Activated CD8-positive, alpha-beta memory T cell treated with anti-CD3 and anti-CD28 coated beads, Interleukin-2, amount 50 U/mL, for 1 hour (primary cell): Measurements from ENCODE around the gene METTL16.
"Not testable (repeated sequence)": the region's sequence is repeated elsewhere in the genome, so short reads cannot be mapped to it uniquely, and the experiment has no call there.

Source experiments
- DNase-seq: peaks from one replicate; pipeline ENCODE4 v3.0.0-alpha.2; 2020; ENCODE audit errors: extremely low read depth

The METTL16 gene, protein sequence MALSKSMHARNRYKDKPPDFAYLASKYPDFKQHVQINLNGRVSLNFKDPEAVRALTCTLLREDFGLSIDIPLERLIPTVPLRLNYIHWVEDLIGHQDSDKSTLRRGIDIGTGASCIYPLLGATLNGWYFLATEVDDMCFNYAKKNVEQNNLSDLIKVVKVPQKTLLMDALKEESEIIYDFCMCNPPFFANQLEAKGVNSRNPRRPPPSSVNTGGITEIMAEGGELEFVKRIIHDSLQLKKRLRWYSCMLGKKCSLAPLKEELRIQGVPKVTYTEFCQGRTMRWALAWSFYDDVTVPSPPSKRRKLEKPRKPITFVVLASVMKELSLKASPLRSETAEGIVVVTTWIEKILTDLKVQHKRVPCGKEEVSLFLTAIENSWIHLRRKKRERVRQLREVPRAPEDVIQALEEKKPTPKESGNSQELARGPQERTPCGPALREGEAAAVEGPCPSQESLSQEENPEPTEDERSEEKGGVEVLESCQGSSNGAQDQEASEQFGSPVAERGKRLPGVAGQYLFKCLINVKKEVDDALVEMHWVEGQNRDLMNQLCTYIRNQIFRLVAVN

DNA sequence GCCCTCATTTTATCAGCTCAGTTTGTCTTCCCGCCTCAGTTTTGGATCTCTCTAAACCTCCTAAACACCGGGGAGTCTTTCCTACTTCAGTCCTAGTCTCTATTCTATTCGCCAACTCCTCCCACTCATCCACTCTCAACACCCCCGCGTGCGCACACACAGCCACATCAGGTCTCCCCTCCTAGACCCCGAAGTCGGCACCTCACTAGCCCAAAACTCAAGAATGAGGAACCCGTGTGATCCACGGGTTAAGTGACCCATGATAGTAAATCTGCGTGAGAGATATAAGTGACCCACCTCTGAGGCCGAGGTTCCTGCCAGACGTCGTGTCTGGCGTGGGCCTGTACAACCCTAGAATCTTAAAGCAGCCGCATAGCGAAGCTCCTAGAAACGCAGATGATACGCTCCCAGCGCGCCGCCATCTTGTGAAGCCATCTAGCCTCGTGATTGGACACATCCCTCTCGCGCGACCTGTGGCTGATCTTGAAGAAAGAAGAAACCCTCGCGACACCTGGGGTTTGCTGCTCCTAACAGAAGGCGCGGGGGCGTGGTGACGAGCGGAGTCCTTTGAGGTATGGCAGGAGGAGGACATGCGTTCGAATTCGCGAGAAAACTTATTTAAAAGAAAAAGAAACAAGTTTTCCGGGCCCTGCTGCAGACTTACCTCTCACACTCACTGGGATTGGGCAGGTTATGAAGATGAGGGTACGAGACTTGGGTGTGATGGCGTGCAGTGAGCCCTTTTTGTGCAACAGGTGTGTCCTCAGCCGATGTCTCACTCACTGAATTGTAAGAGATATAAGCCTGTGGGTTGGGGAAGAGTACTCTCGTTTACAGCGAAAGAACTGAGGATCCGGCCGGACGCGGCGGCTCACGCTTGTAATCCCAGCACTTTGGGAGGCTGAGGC is at the start of gene METTL16:
TSS of gene METTL16 (minus strand) at position 427 of the 908 bp plus-strand sequence. CDS start 9,557 bp downstream, outside the sequence.
- peak; percentile 97 for DNase-seq

DNA sequence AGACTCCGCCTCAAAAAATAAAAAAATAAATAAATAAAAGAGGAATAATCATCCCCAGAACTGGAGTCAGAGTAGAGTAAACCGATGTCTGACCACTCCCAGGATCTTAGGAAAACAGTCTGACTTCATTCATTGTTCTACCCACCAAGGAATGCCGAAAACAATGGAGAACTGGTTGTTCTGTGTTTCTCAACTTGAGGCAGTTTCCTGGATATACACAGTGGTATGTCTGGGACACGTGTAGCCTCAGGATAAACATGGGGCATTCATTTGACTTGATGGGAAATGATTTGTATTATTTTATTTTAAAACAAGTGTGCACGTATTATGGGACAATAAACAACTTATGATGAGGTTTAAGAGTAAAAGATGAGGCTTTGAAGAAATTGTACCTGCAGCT is 49.0 kb upstream of the METTL16 start:
- no peak for DNase-seq

DNA sequence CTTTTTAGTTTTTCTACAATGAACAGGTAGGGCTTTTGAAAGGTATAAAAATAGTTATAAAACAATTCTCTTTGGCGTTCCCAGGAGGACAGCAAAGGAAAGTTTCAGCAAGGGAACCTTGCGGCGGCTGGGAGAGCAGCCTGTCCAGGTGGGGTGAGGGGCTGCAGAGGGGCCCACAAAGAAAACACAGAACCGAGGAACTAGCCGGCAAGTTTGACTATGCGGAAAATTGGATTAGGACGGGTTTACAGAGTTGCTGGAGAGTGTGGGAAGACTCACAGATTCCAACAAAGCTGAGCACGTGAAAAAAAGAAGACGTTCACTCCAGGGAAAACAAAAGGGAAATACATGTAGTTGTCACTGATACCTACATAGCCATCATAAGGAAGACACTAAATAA is 40.2 kb upstream of the METTL16 start:
- DNase-seq, result no peak

DNA sequence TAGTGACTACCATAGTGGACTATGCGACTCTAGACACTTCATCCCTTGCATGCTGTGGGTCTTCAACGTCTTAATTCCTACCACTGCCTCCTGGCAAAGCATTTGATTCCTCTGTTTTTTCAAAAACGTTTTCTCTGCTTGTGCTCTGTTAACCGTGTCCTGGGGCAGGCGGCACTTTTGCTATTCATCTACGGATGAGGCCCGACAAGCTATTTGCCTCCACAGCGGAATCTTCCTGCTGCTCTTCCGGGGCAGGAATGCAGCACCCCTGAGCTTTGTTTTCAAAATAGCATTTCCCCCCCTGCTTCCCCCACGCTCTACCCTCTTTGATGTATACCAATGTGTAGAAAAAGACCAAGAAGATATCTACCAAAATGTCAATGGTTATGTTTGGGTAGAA is 39.8 kb upstream of the METTL16 start:
- DNase-seq, result no peak

DNA sequence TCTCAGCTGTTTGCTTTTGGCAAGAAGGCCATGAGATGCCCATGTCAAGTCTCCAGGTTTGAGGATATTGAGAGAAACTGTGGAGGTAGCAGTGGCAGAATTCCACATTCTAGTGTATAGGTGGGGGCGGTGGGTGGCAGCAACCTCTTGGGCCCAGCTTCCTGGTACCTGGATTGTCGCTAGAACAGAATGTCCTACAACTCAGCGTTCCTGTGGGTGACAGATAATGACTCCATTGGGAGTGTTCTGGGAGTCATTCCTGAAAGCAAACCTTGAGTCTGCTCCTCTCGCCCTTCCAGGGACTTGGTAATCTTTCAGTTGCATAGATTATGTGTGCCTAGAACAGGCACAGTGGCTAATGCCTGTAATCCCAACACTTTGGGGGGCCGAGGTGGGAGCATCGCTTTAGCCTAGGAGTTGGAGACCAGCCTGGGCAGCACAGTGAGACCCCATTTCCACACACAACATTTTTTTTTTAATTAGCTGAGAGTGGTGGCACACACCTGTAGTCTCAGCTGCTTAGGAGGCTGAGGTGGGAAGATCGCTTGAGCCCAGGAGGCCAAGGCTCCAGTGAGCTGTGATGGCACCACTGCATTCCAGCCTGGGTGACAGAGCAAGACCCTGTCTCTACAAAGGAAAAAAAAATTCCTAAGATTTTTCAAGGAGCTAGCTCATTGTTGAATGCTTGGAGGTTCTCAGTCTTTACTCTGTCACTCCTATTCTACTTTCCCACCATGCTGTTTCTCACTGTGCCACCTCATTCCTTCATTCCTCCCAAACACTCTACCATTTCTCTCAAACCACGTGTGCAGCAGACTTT is 37.9 kb upstream of the METTL16 start:
- no peak for DNase-seq

DNA sequence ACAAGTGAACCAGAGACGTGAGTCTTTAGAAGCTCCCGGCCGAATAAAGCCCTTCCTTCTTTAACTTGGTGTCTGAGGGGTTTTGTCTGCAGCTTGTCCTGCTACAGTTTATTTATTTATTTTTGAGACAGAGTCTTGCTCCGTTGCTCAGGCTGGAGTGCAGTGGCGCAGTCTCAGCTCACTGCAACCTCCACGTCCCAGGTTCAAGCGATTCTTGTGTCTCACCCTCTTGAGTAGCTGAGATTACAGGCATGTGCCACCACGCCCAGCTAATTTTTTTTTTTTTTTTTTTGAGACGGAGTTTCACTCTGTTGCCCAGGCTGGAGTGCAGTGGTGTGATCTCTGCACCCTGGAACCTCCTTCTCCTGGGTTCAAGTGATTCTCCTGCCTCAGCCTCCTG is 36.3 kb upstream of the METTL16 start:
- not testable (repeated sequence) for DNase-seq

DNA sequence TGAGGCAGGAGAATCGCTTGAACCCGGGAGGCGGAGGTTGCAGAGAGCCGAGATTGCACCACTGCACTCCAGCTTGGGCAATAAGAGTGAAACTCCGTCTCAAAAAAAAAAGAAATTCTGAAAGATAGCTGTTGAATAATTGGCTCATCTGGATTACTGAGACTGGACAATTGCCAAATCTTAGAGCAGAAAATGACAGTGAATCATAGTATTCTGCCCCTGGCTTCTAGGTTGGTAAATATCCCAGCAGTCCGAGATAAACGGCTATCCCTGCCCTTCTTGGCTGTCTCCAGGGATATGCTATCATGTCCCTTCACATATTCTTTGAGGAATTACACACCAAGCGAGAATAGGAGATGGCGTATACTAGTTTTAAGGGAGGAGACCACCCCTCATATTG is 35.5 kb upstream of the METTL16 start:
- no peak for DNase-seq

DNA sequence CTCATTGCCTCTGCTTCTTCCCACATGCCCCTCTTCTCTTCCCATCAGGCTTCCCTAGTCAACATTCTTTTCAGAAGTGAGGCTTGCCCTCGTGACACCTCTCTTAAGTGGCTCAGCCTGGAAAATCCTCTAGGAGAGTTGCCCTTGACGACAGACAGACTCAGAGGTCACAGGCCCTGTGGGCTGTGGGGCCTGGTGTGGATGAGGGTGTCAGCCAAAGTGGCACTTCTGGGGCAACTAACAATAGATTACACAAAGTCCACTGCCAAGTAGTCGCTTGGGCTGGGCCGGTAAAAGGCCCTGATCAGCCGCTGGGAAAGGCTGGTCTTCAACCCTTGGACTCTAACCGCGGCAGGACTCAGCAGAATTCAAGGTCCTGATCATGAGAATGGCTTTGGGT is 33.7 kb upstream of the METTL16 start:
- DNase-seq, result no peak

DNA sequence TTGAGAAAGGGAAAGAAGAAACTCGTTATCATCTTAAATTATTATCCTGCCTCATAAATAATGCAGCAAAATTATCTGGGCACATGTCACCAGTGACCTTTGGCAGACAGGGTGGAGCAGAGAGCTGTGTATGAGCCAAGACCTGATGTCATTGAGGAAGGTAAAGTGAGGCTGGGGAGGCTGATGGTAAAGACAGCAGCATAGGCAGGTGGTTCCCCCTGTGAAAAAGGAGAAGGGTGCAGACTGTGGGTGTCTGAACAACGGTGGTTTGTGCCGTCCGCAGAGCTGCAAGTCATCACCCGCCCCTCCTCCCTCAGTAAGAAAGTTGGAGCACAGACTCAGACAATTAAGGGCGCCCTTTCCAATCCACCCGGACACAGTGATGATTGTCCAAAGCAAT is 30.8 kb upstream of the METTL16 start:
- no peak for DNase-seq

DNA sequence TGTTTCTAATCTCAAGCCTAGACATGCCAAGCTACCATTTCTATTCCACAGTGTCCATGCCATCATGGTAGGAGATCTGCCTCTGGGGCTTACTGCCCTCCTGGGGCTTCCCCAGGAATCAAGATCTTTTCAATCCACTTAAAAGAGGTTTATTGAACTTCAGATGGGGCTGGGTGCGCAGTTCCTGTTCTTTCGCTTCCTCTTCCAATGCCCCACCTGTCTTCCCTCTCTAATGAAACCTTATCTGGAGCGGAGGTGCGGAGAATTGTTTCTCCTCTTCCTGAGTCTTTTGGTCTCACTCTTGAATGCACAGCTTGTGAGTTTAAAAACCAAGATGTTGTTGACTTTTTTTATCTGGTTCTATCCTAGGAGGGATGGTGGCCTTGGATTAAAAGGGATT is 30.4 kb upstream of the METTL16 start:
- DNase-seq, result no peak

DNA sequence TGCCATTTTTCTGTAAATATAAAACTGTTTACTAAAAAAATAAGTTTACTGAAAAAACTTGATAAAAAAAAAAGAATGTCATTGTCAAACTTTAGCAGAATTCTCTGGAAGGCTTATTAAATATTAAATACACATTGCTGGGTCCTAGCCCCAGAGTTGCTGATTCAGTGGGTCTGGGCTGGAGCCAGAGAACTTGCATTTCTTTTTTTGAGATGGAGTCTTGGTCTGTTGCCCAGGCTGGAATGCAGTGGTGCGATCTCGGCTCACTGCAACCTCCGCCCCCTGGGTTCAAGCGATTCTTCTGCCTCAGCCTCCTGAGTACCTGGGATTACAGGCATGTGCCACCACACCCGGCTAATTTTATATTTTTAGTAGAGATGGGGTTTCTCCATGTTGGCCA is 25.9 kb upstream of the METTL16 start:
- not testable (repeated sequence) for DNase-seq

DNA sequence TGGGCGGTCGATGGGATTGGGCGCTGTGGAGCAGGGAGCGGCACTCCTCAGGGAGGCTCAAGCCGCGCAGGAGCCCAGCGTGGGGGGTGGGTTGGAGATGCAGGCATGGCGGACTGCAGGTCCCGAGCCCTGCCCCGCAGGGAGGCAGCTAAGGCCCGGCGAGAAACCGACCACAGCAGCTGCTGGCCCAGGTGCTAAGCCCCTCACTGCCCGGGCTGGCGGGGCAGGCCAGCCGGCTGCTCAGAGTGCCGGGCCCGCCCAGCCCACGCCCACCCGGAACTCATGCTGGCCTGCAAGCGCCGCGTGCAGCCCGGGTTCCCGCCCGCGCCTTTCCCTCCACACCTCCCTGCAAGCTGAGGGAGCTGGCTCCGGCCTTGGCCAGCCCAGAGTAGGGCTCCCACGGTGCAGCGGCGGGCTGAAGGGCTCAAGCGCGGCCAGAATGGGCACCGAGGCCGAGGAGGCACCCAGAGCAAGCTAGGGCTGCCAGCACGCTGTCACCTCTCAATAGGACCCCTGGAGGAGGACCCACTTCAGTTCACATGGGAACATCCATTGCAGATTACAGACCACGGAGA is 20.5 kb upstream of the METTL16 start:
- DNase-seq, result no peak

DNA sequence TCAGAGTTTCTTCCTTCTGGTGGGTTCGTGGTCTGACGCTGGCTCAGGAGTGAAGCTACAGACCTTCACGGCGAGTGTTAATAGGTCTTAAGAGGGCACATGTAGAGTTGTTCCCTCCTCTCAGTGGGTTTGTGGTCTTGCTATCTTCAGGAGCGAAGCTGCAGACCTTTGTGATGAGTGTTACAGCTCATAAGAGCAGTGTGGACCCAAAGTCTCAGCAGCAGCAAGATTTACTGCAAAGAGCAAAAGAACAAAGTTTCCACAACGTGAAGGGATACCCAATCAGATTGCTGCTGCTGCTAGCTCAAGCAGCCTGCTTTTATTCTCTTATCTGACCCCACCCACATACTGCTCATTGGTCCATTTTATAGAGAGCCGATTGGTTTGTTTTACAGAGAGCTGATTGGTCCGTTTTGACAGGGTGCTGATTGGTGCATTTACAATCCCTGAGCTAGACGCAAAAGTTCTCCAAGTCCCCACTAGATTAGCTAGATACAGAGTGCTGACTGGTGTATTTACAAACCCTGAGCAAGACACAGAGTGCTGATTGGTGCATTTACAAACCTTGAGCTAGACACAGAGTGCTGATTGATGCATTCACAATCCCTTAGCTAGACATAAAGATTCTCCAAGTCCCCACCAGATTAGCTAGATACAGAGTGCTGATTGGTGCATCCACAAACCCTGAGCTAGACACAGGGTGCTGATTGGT is 19.7 kb upstream of the METTL16 start:
- not testable (repeated sequence) for DNase-seq

DNA sequence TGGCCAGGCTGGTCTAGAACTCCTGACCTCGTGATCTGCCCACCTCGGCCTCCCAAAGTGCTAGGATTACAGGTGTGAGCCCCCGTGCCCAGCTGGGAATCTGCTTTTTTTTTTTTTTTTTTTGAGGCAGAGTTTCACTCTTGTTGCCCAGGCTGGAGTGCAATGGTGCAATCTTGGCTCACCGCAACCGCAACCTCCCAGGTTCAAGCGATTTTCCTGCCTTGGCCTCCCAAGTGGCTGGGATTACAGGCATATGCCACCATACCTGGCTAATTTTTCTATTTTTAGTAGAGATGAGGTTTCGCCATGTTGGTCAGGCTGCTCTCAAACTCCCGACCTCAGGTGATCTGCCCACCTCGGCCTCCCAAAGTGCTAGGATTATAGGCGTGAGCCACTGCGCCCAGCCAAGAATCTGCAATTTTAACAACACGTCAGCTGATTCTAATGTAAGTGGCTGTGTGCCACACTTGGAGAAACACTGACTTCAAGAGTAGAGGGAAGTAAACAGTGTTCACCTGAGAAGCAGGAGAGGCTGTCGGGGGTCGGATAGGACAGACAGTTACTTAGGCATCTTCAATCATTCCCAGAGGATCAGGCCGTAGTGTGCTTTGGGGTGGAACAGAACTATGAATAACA is 10.2 kb upstream of the METTL16 start:
- DNase-seq, result not testable (repeated sequence)

DNA sequence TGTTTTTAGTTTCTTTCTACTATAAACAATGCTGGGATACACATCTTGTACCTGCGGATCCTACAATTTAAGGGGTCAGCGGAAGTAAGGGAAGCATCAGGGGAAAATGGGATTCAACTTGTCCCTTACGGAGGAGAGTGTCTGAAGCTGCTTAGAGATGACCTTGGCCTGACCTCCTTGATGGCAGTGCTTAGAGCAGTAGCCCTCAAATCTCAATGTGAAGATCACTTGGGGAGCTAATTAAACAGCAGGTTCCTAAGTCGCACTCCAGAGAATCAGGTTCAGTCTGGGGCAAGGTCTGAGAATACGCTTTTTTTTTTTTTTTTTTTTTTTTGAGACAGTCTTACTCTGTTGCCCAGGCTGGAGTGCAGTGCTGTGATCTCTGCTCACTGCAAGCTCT is 9.6 kb upstream of the METTL16 start:
- DNase-seq, result no peak

DNA sequence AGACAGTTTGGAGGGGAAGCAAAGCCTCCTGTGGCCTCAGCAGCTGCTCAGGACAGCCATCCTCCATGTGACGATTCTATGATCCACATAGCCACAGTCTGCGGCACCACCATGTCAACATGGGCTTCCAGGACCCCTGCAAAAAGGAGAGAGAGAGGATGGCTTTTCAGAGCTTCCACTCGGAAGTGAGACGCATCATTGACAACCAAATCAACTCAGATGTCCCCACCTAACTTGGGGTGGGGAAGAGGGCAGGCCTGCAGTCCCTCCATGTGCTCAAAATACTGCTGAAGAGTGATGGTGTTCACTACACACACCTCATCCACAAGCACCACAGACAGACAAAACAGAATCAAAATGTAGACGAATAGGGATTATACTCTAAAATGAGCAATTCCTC is 5.9 kb upstream of the METTL16 start:
- DNase-seq, result no peak

DNA sequence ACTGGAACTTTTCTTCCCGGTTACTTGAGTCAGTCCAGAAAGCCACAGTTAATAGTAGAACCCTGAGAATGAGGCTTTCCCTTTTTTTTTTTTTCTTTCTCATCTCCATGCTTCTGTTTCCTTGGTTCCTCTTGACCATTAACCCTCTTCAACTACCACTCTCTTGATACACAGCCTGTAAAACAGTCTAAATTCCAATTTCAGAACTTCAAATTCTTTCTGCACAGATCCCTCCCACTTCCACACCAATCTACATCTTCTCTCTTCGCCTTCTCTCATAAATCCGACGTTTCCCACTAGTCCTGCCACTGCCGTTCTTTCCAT is 588 bp downstream of the METTL16 start:
- DNase-seq, result no peak

DNA sequence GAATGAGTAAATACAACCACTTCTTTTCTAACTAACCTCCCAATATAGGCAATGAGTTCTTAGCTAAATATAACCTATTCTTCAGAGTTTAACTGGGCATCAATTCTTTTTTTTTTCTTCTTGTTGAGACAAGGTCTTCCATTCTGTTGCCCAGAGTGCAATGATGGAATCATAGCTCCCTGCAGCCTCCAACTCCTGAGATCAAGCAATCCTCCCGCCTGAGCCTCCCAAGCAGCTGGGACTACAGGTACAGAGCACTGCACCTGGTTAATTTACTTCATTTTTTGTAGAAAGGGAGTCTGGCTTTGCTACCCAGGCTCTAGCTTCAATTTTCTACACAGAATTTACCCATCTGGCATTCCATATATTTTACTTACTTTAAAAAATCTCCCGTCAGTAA is 1.1 kb downstream of the METTL16 start:
- no peak for DNase-seq

DNA sequence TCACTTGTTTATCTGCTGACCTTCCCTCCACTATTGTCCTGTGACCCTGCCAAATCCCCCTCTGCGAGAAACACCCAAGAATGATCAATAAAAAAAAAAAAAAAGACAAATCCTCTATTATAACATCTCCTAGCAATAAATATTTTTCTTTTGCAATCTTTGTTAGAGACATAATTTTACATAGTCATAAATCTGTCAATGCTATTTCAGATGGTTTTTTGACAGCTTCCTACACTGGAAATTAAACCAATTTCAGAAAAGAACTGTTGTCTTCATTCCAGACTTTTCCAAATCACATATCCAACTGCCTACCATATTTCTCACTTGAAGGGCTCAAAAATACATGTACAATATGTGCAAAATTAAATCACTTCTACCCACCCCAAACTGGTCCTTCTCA is 3.7 kb downstream of the METTL16 start:
- DNase-seq, result no peak

DNA sequence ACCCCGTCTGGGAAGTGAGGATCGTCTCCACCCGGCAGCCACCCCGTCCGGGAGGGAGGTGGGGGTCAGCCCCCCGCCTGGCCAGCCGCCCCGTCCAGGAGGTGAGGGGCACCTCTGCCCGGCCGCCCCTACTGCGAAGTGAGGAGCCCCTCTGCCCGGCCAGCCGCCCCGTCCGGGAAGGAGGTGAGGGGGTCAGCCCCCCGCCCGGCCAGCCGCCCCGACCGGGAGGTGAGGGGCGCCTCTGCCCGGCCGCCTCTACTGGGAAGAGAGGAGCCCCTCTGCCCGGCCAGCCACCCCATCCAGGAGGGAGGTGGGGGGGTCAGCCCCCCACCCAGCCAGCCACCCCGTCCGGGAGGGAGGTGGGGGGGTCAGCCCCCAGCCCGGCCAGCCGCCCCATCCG is 4.7 kb downstream of the METTL16 start:
- DNase-seq, result not testable (repeated sequence)
